GM10266 (cell line): ENCODE results near the gene RYK.
A peak's percentile ranks its signal among the peaks of the same experiment; 100 is the strongest.

Experiments used
- DNase-seq: peaks from one replicate; pipeline ENCODE4 v3.0.0; 2012; ENCODE audit errors: extremely low spot score
- CTCF ChIP-seq: IDR thresholded peaks from 2 replicates; pipeline ENCODE4 v1.5.1; 2012; ENCODE audit warnings: mild to moderate bottlenecking, low read depth; ENCODE audit not compliant: control insufficient read depth, insufficient read depth; ENCODE audit errors: missing control alignments

The RYK gene

GRCh38 chr3:134136604-134137003 lies 114.1 kb downstream of the RYK start:
- DNase-seq = no peak
- TF ChIP-seq CTCF = no peak

- no peak for DNase-seq
- TF ChIP-seq CTCF = no peak
Observed at GRCh38 chr3:134134698-134135415, 115.8 kb downstream of the RYK start.

DNA sequence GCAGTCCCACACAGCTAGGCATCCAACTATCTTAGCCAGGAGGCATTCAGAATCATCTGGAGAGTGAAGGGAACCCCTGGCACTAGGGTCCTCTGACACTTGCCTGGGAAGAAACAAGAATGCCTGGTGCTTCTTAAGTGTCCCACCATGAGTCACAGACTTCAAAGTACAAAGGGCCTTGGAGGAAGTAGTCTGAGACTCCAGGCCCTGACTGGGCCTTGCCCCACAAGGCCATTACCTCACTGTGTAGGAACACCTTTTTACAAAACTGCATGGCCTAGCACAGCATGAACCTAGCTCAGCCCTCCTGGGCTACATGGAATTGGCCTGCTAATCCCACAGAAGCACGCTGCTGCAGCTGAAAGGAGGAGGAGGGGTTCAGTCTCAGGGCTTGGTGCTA lies 116.4 kb downstream of the RYK start:
- TF ChIP-seq CTCF = no peak
- no peak for DNase-seq

DNA sequence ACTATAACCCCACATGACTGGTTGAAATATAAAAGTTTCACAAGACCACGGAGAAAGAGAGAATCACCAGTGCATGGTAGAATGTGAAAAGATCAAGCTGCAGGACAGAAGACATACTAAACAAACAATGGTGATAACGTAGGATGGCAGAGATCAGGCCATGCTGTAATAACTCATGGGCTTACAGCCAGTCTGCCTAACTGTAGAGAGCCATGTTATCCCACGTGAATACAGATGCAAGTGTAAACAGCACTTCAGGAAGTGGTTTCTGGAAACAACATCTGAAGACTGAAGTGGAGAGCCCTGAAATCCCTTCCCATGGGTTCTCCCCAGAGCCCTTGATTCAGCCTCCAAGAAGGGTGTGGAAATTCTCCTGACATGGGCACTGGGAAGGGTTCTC lies 117.7 kb downstream of the RYK start:
- DNase-seq = no peak

GRCh38 chr3:134126153-134126552 lies 124.5 kb downstream of the RYK start:
- TF ChIP-seq CTCF = peak; percentile 2
- no peak for DNase-seq

More for the DNA sequence above, 117.7 kb downstream of the RYK start:
- TF ChIP-seq CTCF = no peak

DNA sequence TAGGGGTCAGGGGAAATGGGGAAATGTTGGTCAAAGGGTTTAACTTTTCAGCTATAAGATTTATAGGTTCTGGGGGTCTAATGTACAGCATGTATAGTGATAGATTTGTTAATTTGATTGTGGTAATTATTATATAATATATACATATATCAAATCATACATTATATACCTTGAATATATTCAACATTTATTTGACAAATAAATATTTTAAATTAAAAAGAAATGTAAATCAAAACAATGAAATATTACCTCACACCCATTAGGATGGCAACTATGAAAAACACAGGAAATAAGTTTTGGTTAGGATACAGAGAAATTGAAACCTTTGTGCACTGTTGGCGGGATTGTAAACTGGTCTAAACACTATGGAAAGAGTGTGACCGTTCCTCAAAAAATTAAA lies 135.9 kb downstream of the RYK start:
- DNase-seq = no peak
- TF ChIP-seq CTCF = no peak

- no peak for TF ChIP-seq CTCF
- no peak for DNase-seq
Observed at GRCh38 chr3:134111616-134112015, 139.0 kb downstream of the RYK start.
